Activated CD4-positive, alpha-beta T cell treated with anti-CD3 and anti-CD28 coated beads, Interleukin-2, amount 50 U/mL, for 48 hours (primary cell): ENCODE results near the gene DLGAP4.
"Not testable (repeated sequence)": the region's sequence is repeated elsewhere in the genome, so short reads cannot be mapped to it uniquely, and the experiment has no call there.

Experiments
- DNase-seq, 2 experiments: peaks; one replicate each; pipeline ENCODE4 v3.0.0-alpha.2; 2020

Gene DLGAP4

GRCh38 chr20:36506253-36506652 lies 200.1 kb downstream of the DLGAP4 start:
- DNase-seq, result no peak

- DNase-seq, result no peak
These were observed 201.6 kb downstream of the DLGAP4 start for GRCh38 chr20:36507746-36508145.

- DNase-seq, result peak; percentile 41 to 57
These were observed 213.0 kb downstream of the DLGAP4 start for GRCh38 chr20:36519012-36519719.

- DNase-seq, result peak in 1 of 2 experiments; percentile 11
These were observed 213.8 kb downstream of the DLGAP4 start for GRCh38 chr20:36519944-36520343.

GRCh38 chr20:36521526-36521925 lies 215.4 kb downstream of the DLGAP4 start:
- no peak for DNase-seq

GRCh38 chr20:36522412-36522811 lies 216.3 kb downstream of the DLGAP4 start:
- not testable (repeated sequence) for DNase-seq

GRCh38 chr20:36523341-36523740 lies 217.2 kb downstream of the DLGAP4 start:
- DNase-seq, result no peak

- DNase-seq, result no peak
These were observed 219.7 kb downstream of the DLGAP4 start for GRCh38 chr20:36525620-36526365.

- no peak for DNase-seq
These were observed 220.4 kb downstream of the DLGAP4 start for GRCh38 chr20:36526521-36527011.

GRCh38 chr20:36527331-36528125 lies 221.4 kb downstream of the DLGAP4 start:
- no peak for DNase-seq

- no peak for DNase-seq
These were observed 222.2 kb downstream of the DLGAP4 start for GRCh38 chr20:36528176-36528874.

- no peak for DNase-seq
These were observed 222.8 kb downstream of the DLGAP4 start for GRCh38 chr20:36528875-36529417.

GRCh38 chr20:36532388-36532787 lies 226.2 kb downstream of the DLGAP4 start:
- no peak for DNase-seq

GRCh38 chr20:36532822-36533221 lies 226.7 kb downstream of the DLGAP4 start:
- DNase-seq, result no peak

- no peak for DNase-seq
These were observed 232.0 kb downstream of the DLGAP4 start for GRCh38 chr20:36538026-36538722.

- no peak for DNase-seq
These were observed 234.5 kb downstream of the DLGAP4 start for GRCh38 chr20:36540551-36541211.

GRCh38 chr20:36541227-36541767 lies 235.2 kb downstream of the DLGAP4 start, which contains the start of gene MYL9:
Gene MYL9, plus strand, starts transcription at chr20:36541519. Its CDS starts 3,366 bp downstream, at chr20:36544885.
- peak in 1 of 2 experiments; percentile 11 for DNase-seq

GRCh38 chr20:36541768-36542488 lies 235.8 kb downstream of the DLGAP4 start:
- no peak for DNase-seq

GRCh38 chr20:36542516-36543183 lies 236.5 kb downstream of the DLGAP4 start:
- DNase-seq, result no peak
